Measurements from ENCODE around the gene NOM1.
"Not testable (repeated sequence)": the region's sequence is repeated elsewhere in the genome, so short reads cannot be mapped to it uniquely, and the experiment has no call there.

Gene NOM1

GRCh38 chr7:156949541-156950380, at the start of gene NOM1:
Gene NOM1 (plus strand): TSS chr7:156949712. CDS start chr7:156949738, 26 bp downstream.
- no peak for FAIRE-seq

GRCh38 chr7:156900093-156900492, 49.4 kb upstream of the NOM1 start:
- DNase-seq (ENCODE audit: low spot score); FAIRE-seq: not testable (repeated sequence)

More at GRCh38 chr7:156949541-156950380, at the start of gene NOM1:
- peak; percentile 78 for DNase-seq (ENCODE audit: low spot score)

GRCh38 chr7:156903232-156903909, 46.1 kb upstream of the NOM1 start:
- no peak for FAIRE-seq
- DNase-seq (ENCODE audit: low spot score): peak; percentile 39

- DNase-seq (ENCODE audit: low spot score) (no peak), FAIRE-seq (no peak)
Measured at GRCh38 chr7:156906200-156906649, 43.3 kb upstream of the NOM1 start.

- FAIRE-seq (no peak), DNase-seq (ENCODE audit: low spot score) (no peak)
Measured at GRCh38 chr7:156907656-156908055, 41.9 kb upstream of the NOM1 start.

- not testable (repeated sequence) for FAIRE-seq; DNase-seq (ENCODE audit: low spot score)
Measured at GRCh38 chr7:156909574-156910252, 39.8 kb upstream of the NOM1 start.

- no peak for FAIRE-seq
- DNase-seq (ENCODE audit: low spot score): no peak
Measured at GRCh38 chr7:156918635-156919034, 30.9 kb upstream of the NOM1 start.

- no peak for DNase-seq (ENCODE audit: low spot score)
- no peak for FAIRE-seq
Measured at GRCh38 chr7:156919132-156919713, 30.3 kb upstream of the NOM1 start.

- DNase-seq (ENCODE audit: low spot score) (no peak), FAIRE-seq (no peak)
Measured at GRCh38 chr7:156920076-156920475, 29.4 kb upstream of the NOM1 start.

- FAIRE-seq; DNase-seq (ENCODE audit: low spot score): not testable (repeated sequence)
Measured at GRCh38 chr7:156920487-156921373, 28.8 kb upstream of the NOM1 start.

GRCh38 chr7:156922304-156922703, 27.2 kb upstream of the NOM1 start:
- not testable (repeated sequence) for DNase-seq (ENCODE audit: low spot score); FAIRE-seq

- not testable (repeated sequence) for FAIRE-seq; DNase-seq (ENCODE audit: low spot score)
Measured at GRCh38 chr7:156925821-156926220, 23.7 kb upstream of the NOM1 start.

GRCh38 chr7:156927571-156928405, 21.7 kb upstream of the NOM1 start:
- no peak for DNase-seq (ENCODE audit: low spot score)
- no peak for FAIRE-seq

GRCh38 chr7:156928406-156928747, 21.1 kb upstream of the NOM1 start:
- FAIRE-seq (no peak), DNase-seq (ENCODE audit: low spot score) (no peak)

- no peak for FAIRE-seq
Measured at GRCh38 chr7:156929789-156930539, 19.5 kb upstream of the NOM1 start.

GRCh38 chr7:156932006-156932405, 17.5 kb upstream of the NOM1 start:
- no peak for DNase-seq (ENCODE audit: low spot score)
- FAIRE-seq: no peak

More at GRCh38 chr7:156929789-156930539, 19.5 kb upstream of the NOM1 start:
- DNase-seq (ENCODE audit: low spot score): no peak

GRCh38 chr7:156935250-156935649, 14.3 kb upstream of the NOM1 start:
- DNase-seq (ENCODE audit: low spot score): no peak
- FAIRE-seq: no peak

GRCh38 chr7:156936766-156937165, 12.7 kb upstream of the NOM1 start:
- not testable (repeated sequence) for DNase-seq (ENCODE audit: low spot score); FAIRE-seq

Measured in urothelium cell line (cell line).